ENCODE measurements around the gene APPL1. TPM values are rescaled to one million over a fixed set of nuclear protein-coding genes. Genes with fewer than 3 reads are reported as not detected.

Gene APPL1
- total and polyA plus RNA-seq, 2 of the 13 experiments (the other 11 are each of a cell fraction or from before 2014, with no cell fraction given) = 14.3 to 29.0 TPM

- TF ChIP-seq PPARG (CRISPR knock-in tag; conservative IDR thresholded peaks at IDR 0.05) (peak; percentile 46; the same call in 1 of the 2 replicates), REST (IDR thresholded peaks at IDR 0.05; ENCODE audit: borderline replicate concordance in 1 of 2, low read depth in 1 of 2, low read length in 2 of 2) (peak in 1 of 2 experiments; percentile 32; a peak in 1 of 4 replicates), ZSCAN20 (CRISPR knock-in tag; IDR thresholded peaks at IDR 0.05; ENCODE audit: borderline replicate concordance) (peak; percentile 18; the same call in 1 of the 2 replicates), JARID2 (CRISPR knock-in tag; IDR thresholded peaks at IDR 0.05; ENCODE audit: insufficient replicate concordance) (no peak), ARID3A (IDR thresholded peaks at IDR 0.05; ENCODE audit: low read depth, low read length) (no peak), HDAC1 (CRISPR knock-in tag; IDR thresholded peaks at IDR 0.05) (peak; percentile 89), DNMT1 (CRISPR knock-in tag; IDR thresholded peaks at IDR 0.05) (no peak), SIN3A (IDR thresholded peaks at IDR 0.05; ENCODE audit: borderline replicate concordance, low read depth, low read length) (peak; percentile 73; the same call in 1 of the 2 replicates), REXO4 (CRISPR knock-in tag; IDR thresholded peaks at IDR 0.05; ENCODE audit: borderline replicate concordance) (no peak), SP140L (CRISPR knock-in tag; IDR thresholded peaks at IDR 0.05; ENCODE audit: borderline replicate concordance) (no peak), ZNF550 (CRISPR knock-in tag; IDR thresholded peaks at IDR 0.05; ENCODE audit: borderline replicate concordance) (no peak), ZNF75D (CRISPR knock-in tag; IDR thresholded peaks at IDR 0.05; ENCODE audit: borderline replicate concordance) (no peak), NONO (IDR thresholded peaks at IDR 0.05) (no peak), NONO (CRISPR knock-in tag; conservative IDR thresholded peaks at IDR 0.05) (no peak), JUND (CRISPR knock-in tag; IDR thresholded peaks at IDR 0.05) (no peak), ZGPAT (CRISPR knock-in tag; IDR thresholded peaks at IDR 0.05) (peak; percentile 85), MXD4 (CRISPR knock-in tag; IDR thresholded peaks at IDR 0.05) (0 out of 2 replicates have a peak, but pooled peaks have one; percentile 74), GFI1 (CRISPR knock-in tag; IDR thresholded peaks at IDR 0.05; ENCODE audit: borderline replicate concordance) (peak; percentile 40; the same call in 1 of the 2 replicates), PHF21A (CRISPR knock-in tag; IDR thresholded peaks at IDR 0.05) (no peak; the same call in 1 of the 2 replicates), ZNF383 (CRISPR knock-in tag; IDR thresholded peaks at IDR 0.05; ENCODE audit: borderline replicate concordance) (no peak), ESRRA (CRISPR knock-in tag; IDR thresholded peaks at IDR 0.05; ENCODE audit: low read depth) (peak; percentile 65; the same call in 1 of the 2 replicates)
Observed at GRCh38 chr3:57227204-57227929, at the start of gene APPL1 (continued).

Measured in HepG2 (cell line).